Fibroblast of lung (primary cell): Measurements from ENCODE around the gene EPHA1. TPM values are rescaled to one million over a fixed set of nuclear protein-coding genes. Genes with fewer than 3 reads are reported as not detected.
A peak's percentile ranks its signal among the peaks of the same experiment; 100 is the strongest.

ENCODE experiments used
- DNase-seq, 2 donors: peaks; one replicate each; pipeline versions ENCODE4 v3.0.0 to v3.0.0-alpha.2; 2010; ENCODE audit warnings: low read depth in 2 of 2
- H2AFZ ChIP-seq: 2 replicates; pipeline ENCODE4 v1.5.1; 2012; ENCODE audit warnings: low read length, control low read depth, inconsistent platforms
- H3K27ac ChIP-seq: 2 replicates; pipeline ENCODE4 v1.5.1; 2011; ENCODE audit warnings: low read length, control low read depth; ENCODE audit not compliant: insufficient read depth
- H3K27me3 ChIP-seq: 2 replicates; pipeline ENCODE4 v1.5.1; 2011; ENCODE audit warnings: mild to moderate bottlenecking, low read length; ENCODE audit not compliant: control insufficient read depth, insufficient read depth
- H3K36me3 ChIP-seq: 2 replicates; pipeline ENCODE4 v1.5.1; 2011; ENCODE audit warnings: low read length; ENCODE audit not compliant: control insufficient read depth, insufficient read depth
- H3K4me1 ChIP-seq: 2 replicates; pipeline ENCODE4 v1.5.1; 2011; ENCODE audit warnings: low read length; ENCODE audit not compliant: control insufficient read depth, insufficient read depth; ENCODE audit errors: extremely low read depth
- H3K4me2 ChIP-seq: 2 replicates; pipeline ENCODE4 v1.5.1; 2011; ENCODE audit warnings: low read length, control low read depth; ENCODE audit not compliant: insufficient read depth; ENCODE audit errors: extremely low read depth
- H3K4me3 ChIP-seq, 4 experiments: fragments of 200-600 bp in 1 of 4; sonication (generic) in 1 of 4; replicated peaks in 1 of 4; 2 replicates each; pipeline ENCODE4 v1.5.1; 2011 to 2016; ENCODE audit warnings: low read length in 4 of 4, low read depth in 3 of 4, mild to moderate bottlenecking in 3 of 4, control low read depth in 2 of 4, inconsistent platforms in 1 of 4, mixed read lengths in 1 of 4; ENCODE audit not compliant: insufficient read depth in 1 of 4; ENCODE audit errors: control extremely low read depth in 1 of 4
- H3K79me2 ChIP-seq: 2 replicates; pipeline ENCODE4 v1.5.1; 2012; ENCODE audit warnings: mild to moderate bottlenecking, low read length, inconsistent platforms; ENCODE audit not compliant: control insufficient read depth, insufficient read depth
- H3K9ac ChIP-seq: 2 replicates; pipeline ENCODE4 v1.5.1; 2011; ENCODE audit warnings: mild to moderate bottlenecking, low read length, control low read depth; ENCODE audit not compliant: insufficient read depth
- H3K9me3 ChIP-seq: 2 replicates; pipeline ENCODE4 v1.5.1; 2012; ENCODE audit warnings: low read depth, low read length; ENCODE audit not compliant: control insufficient read depth, insufficient read depth
- H4K20me1 ChIP-seq: 2 replicates; pipeline ENCODE4 v1.5.1; 2011; ENCODE audit warnings: low read length; ENCODE audit not compliant: control insufficient read depth, insufficient read depth; ENCODE audit errors: extremely low read depth
- EZH2 ChIP-seq: IDR thresholded peaks from 2 replicates; pipeline ENCODE4 v1.5.1; 2012; ENCODE audit warnings: low read length, control low read depth, mild to moderate bottlenecking; ENCODE audit errors: missing control alignments
- polyA plus RNA-seq, 2 donors: library from polyadenylated mRNA; depleted of rRNA in 1 of 2; stranded (reverse) in 1 of 2; unstranded in 1 of 2; fragments of >200 nt; gene quantifications; 2 replicates each; pipeline ENCODE4 v1.2.1, GENCODE V29; 2011 to 2012; ENCODE audit warnings: missing spikeins in 1 of 2
- total RNA-seq: library from RNA; depleted of rRNA; stranded (reverse); fragments of >200 nt; gene quantifications from 2 replicates; pipeline ENCODE4 v1.2.1, GENCODE V29; 2014
- TF ChIP-seq, protein P1 (sequence below), 2 donors: IDR thresholded peaks in 1 of 2; conservative IDR thresholded peaks in 1 of 2; 1 replicate in 1 of 2; 2 replicates in 1 of 2; pipeline ENCODE4 v1.5.1; 2011 to 2012; ENCODE audit warnings: low read length in 2 of 2, control low read depth in 1 of 2, inconsistent platforms in 1 of 2, low read depth in 1 of 2, mild to moderate bottlenecking in 1 of 2

Gene EPHA1
- total and polyA plus RNA-seq, 2 donors (not counting 1 experiment from before 2014, with no cell fraction given) = under 0.01 to 0.09 TPM

- Histone ChIP-seq H3K79me2 (no peaks in the 10 kb centered on the region), H3K36me3 (no peaks in the 10 kb centered on the region), H3K27me3 (peaks cover 20% of the 10 kb centered on the region), H3K9ac (no peak overlapping the region), H3K4me1 (no peaks in the 10 kb centered on the region), H3K4me3 (no peak overlapping the region), H3K4me2 (no peak overlapping the region), H2AFZ (no peak overlapping the region), H3K9me3 (no peaks in the 10 kb centered on the region), H4K20me1 (no peaks in the 10 kb centered on the region), H3K27ac (no peak overlapping the region)
- DNase-seq = no peak
- TF ChIP-seq, protein P1, sequence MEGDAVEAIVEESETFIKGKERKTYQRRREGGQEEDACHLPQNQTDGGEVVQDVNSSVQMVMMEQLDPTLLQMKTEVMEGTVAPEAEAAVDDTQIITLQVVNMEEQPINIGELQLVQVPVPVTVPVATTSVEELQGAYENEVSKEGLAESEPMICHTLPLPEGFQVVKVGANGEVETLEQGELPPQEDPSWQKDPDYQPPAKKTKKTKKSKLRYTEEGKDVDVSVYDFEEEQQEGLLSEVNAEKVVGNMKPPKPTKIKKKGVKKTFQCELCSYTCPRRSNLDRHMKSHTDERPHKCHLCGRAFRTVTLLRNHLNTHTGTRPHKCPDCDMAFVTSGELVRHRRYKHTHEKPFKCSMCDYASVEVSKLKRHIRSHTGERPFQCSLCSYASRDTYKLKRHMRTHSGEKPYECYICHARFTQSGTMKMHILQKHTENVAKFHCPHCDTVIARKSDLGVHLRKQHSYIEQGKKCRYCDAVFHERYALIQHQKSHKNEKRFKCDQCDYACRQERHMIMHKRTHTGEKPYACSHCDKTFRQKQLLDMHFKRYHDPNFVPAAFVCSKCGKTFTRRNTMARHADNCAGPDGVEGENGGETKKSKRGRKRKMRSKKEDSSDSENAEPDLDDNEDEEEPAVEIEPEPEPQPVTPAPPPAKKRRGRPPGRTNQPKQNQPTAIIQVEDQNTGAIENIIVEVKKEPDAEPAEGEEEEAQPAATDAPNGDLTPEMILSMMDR (conservative IDR thresholded peaks at IDR 0.05 in 1 of 2, IDR thresholded peaks at IDR 0.05 in 1 of 2; ENCODE audit: low read depth in 1 of 2, low read length in 2 of 2) = no peak
- no peak for TF ChIP-seq EZH2
Observed at GRCh38 chr7:143368387-143368786, 40.3 kb downstream of the EPHA1 start.

GRCh38 chr7:143367972-143368371 is 40.7 kb downstream of the EPHA1 start:
- no peak overlapping the region for H3K4me2 ChIP-seq
- H3K27me3 ChIP-seq = peaks cover 24% of the 10 kb centered on the region
- no peak overlapping the region for H2AFZ ChIP-seq
- H4K20me1 ChIP-seq = no peaks in the 10 kb centered on the region
- DNase-seq = no peak
- no peaks in the 10 kb centered on the region for H3K79me2 ChIP-seq
- H3K9me3 ChIP-seq = no peaks in the 10 kb centered on the region
- TF ChIP-seq EZH2 = no peak
- TF ChIP-seq, protein P1 (conservative IDR thresholded peaks at IDR 0.05 in 1 of 2, IDR thresholded peaks at IDR 0.05 in 1 of 2; ENCODE audit: low read depth in 1 of 2, low read length in 2 of 2) = no peak
- H3K36me3 ChIP-seq = no peaks in the 10 kb centered on the region
- no peak overlapping the region for H3K27ac ChIP-seq
- H3K4me3 ChIP-seq = no peak overlapping the region
- H3K4me1 ChIP-seq = no peaks in the 10 kb centered on the region
- no peak overlapping the region for H3K9ac ChIP-seq

DNA sequence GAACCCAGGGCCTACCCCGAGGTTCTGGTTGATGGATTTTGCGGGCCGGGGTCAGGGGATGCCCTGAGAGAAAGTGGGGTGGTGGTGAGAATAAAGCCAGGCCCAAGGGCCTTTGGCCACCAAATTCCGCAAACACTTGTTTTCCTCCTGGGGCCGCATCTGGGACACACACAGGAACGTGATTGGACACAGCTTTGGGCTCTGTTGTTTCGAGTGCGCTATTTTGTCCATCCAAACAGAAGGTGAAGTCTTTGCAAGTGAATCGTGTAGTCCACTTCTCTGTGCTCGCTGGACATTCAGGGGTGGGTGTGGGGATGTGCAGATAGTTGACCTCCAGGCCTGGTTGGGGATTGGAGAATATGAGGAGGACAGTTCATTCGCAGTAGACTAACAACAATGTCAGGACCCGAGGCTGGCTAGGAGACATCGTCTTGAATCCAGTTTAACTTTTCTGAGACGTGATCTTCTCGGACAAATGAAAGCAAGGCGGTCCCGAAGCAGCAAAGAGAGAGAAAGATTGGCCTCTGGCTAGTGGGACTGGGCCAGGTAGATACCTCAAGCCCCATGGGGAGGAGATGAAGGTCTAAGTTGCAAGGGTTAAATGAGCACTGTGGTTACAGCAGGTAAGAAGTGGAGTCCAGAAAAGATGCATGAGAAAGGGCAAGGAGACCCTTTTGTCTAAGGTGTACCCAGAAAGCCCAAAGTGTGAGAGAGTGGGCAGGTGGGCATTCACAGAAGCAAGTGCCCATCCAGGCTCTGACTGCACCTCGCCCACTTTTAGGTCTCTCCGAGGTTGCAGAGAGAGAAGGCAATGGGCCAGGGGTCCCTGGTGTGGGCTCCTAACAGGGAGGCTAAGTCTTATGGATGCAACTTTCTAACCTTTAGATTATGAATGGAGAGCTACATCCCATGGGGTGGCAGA is 45.4 kb downstream of the EPHA1 start:
- H3K4me3 ChIP-seq = peak overlapping the region in 2 of 4 experiments; percentile 24 to 66
- H4K20me1 ChIP-seq = no peaks in the 10 kb centered on the region
- H3K9ac ChIP-seq = no peak overlapping the region
- H3K79me2 ChIP-seq = no peaks in the 10 kb centered on the region
- TF ChIP-seq, protein P1 (conservative IDR thresholded peaks at IDR 0.05 in 1 of 2, IDR thresholded peaks at IDR 0.05 in 1 of 2; ENCODE audit: low read depth in 1 of 2, low read length in 2 of 2) = no peak
- peak; percentile 91 for TF ChIP-seq EZH2
- H3K4me2 ChIP-seq = peak overlapping the region; percentile 64
- H3K27me3 ChIP-seq = peaks cover 35% of the 10 kb centered on the region
- DNase-seq = no peak
- no peaks in the 10 kb centered on the region for H3K9me3 ChIP-seq
- no peak overlapping the region for H2AFZ ChIP-seq
- H3K27ac ChIP-seq = no peak overlapping the region
- no peaks in the 10 kb centered on the region for H3K36me3 ChIP-seq
- no peaks in the 10 kb centered on the region for H3K4me1 ChIP-seq
